IPS-NIHi7 (cell line): ENCODE data around the gene MAP3K5.

ENCODE experiments used
- DNase-seq: peaks from one replicate; pipeline ENCODE4 v3.0.0; 2012; ENCODE audit warnings: mixed read lengths; ENCODE audit errors: extremely low spot score

Gene MAP3K5

GRCh38 chr6:136749359-136749997 is 42.8 kb downstream of the MAP3K5 start:
- DNase-seq: no peak

GRCh38 chr6:136747507-136747906 is 44.8 kb downstream of the MAP3K5 start:
- DNase-seq: no peak

GRCh38 chr6:136745300-136745699 is 47.0 kb downstream of the MAP3K5 start:
- no peak for DNase-seq

- DNase-seq: no peak
These were observed 47.4 kb downstream of the MAP3K5 start for GRCh38 chr6:136744889-136745288.

GRCh38 chr6:136742125-136742524 is 50.2 kb downstream of the MAP3K5 start:
- no peak for DNase-seq

GRCh38 chr6:136740050-136740974 is 52.0 kb downstream of the MAP3K5 start:
- no peak for DNase-seq

- no peak for DNase-seq
These were observed 52.8 kb downstream of the MAP3K5 start for GRCh38 chr6:136739501-136739900.

- DNase-seq: no peak
These were observed 53.2 kb downstream of the MAP3K5 start for GRCh38 chr6:136739071-136739470.

GRCh38 chr6:136738692-136739057 is 53.6 kb downstream of the MAP3K5 start:
- no peak for DNase-seq

- DNase-seq: no peak
These were observed 54.2 kb downstream of the MAP3K5 start for GRCh38 chr6:136737871-136738691.

- no peak for DNase-seq
These were observed 54.9 kb downstream of the MAP3K5 start for GRCh38 chr6:136737374-136737844.

GRCh38 chr6:136736281-136736960 is 55.9 kb downstream of the MAP3K5 start:
- DNase-seq: no peak

- no peak for DNase-seq
These were observed 57.3 kb downstream of the MAP3K5 start for GRCh38 chr6:136734977-136735376.

- DNase-seq: no peak
These were observed 59.4 kb downstream of the MAP3K5 start for GRCh38 chr6:136732889-136733288.

- no peak for DNase-seq
These were observed 62.4 kb downstream of the MAP3K5 start for GRCh38 chr6:136729832-136730231.

GRCh38 chr6:136728976-136729515 is 63.2 kb downstream of the MAP3K5 start:
- DNase-seq: no peak

GRCh38 chr6:136728033-136728939 is 64.0 kb downstream of the MAP3K5 start:
- DNase-seq: no peak

- DNase-seq: no peak
These were observed 65.3 kb downstream of the MAP3K5 start for GRCh38 chr6:136726837-136727557.

- no peak for DNase-seq
These were observed 67.2 kb downstream of the MAP3K5 start for GRCh38 chr6:136725124-136725523.

GRCh38 chr6:136723780-136724179 is 68.5 kb downstream of the MAP3K5 start:
- no peak for DNase-seq
